Neural progenitor cell (in vitro differentiated cells): Measurements from ENCODE around the gene SNTG2. TPM values are rescaled to one million over a fixed set of nuclear protein-coding genes. Genes with fewer than 3 reads are reported as not detected.

ENCODE experiments used
- DNase-seq: peaks from one replicate; pipeline ENCODE4 v3.0.0-alpha.2; 2016; ENCODE audit warnings: low spot score
- H2AFZ ChIP-seq: fragments of 200-600 bp; sonication (generic); replicated peaks from 2 replicates; pipeline ENCODE4 v1.6.1; 2016; ENCODE audit warnings: antibody characterized with exemption
- H3F3A ChIP-seq: fragments of 200-600 bp; sonication (generic); 2 replicates; pipeline ENCODE4 v1.6.1; 2016; ENCODE audit warnings: antibody characterized with exemption, low read depth
- H3K27ac ChIP-seq: fragments of 200-600 bp; sonication (generic); 2 replicates; pipeline ENCODE4 v1.5.1; 2016; ENCODE audit warnings: mild to moderate bottlenecking
- H3K27me3 ChIP-seq: fragments of 200-600 bp; sonication (generic); 2 replicates; pipeline ENCODE4 v1.6.1; 2016; ENCODE audit warnings: mild to moderate bottlenecking, moderate library complexity
- H3K36me3 ChIP-seq: fragments of 200-600 bp; sonication (generic); 2 replicates; pipeline ENCODE4 v1.5.1; 2016
- H3K4me1 ChIP-seq: fragments of 200-600 bp; sonication (generic); 2 replicates; pipeline ENCODE4 v1.6.1; 2016; ENCODE audit warnings: mixed run types
- H3K4me2 ChIP-seq: fragments of 200-600 bp; sonication (generic); 2 replicates; pipeline ENCODE4 v1.6.1; 2016
- H3K4me3 ChIP-seq: fragments of 200-600 bp; sonication (generic); 2 replicates; pipeline ENCODE4 v1.5.1; 2016
- H3K79me2 ChIP-seq: fragments of 200-600 bp; sonication (generic); 2 replicates; pipeline ENCODE4 v1.6.1; 2016; ENCODE audit warnings: low read depth
- H3K9ac ChIP-seq: fragments of 200-600 bp; sonication (generic); 2 replicates; pipeline ENCODE4 v1.6.1; 2016
- H3K9me3 ChIP-seq: fragments of 200-600 bp; sonication (generic); 2 replicates; pipeline ENCODE4 v1.5.1; 2016; ENCODE audit warnings: low read depth
- H4K20me1 ChIP-seq: fragments of 200-600 bp; sonication (generic); 2 replicates; pipeline ENCODE4 v1.6.1; 2016; ENCODE audit warnings: low read depth
- H3K27ac Mint-ChIP-seq: 3 replicates; pipeline ENCODE4 v1.8.0; 2021; ENCODE audit warnings: mixed read lengths
- H3K27me3 Mint-ChIP-seq: 2 replicates; pipeline ENCODE4 v1.8.0; 2022; ENCODE audit warnings: low read depth, mild to moderate bottlenecking, inconsistent platforms, moderate library complexity, mixed read lengths; ENCODE audit not compliant: insufficient read depth
- H3K36me3 Mint-ChIP-seq: 3 replicates; pipeline ENCODE4 v1.8.0; 2021; ENCODE audit warnings: mixed read lengths
- H3K4me1 Mint-ChIP-seq: 3 replicates; pipeline ENCODE4 v1.8.0; 2021; ENCODE audit warnings: mixed read lengths
- H3K4me3 Mint-ChIP-seq: 3 replicates; pipeline ENCODE4 v1.8.0; 2021; ENCODE audit warnings: mild to moderate bottlenecking, moderate library complexity, mixed read lengths
- H3K9me3 Mint-ChIP-seq: 3 replicates; pipeline ENCODE4 v1.8.0; 2020; ENCODE audit warnings: mixed read lengths
- EZH2 ChIP-seq: fragments of 200-600 bp; sonication (generic); IDR thresholded peaks from 2 replicates; pipeline ENCODE4 v1.6.1; 2017; ENCODE audit warnings: antibody characterized with exemption, mild to moderate bottlenecking, moderate library complexity
- EZH2phosphoT487 ChIP-seq: fragments of 200-600 bp; sonication (generic); IDR thresholded peaks from 2 replicates; pipeline ENCODE4 v1.6.1; 2017; ENCODE audit warnings: antibody characterized with exemption
- total RNA-seq: library from RNA; depleted of rRNA; stranded (reverse); fragments of >200 nt; gene quantifications from 2 replicates; pipeline ENCODE4 v1.2.3, GENCODE V29; 2015; ENCODE audit warnings: low replicate concordance
- TF ChIP-seq, protein P1 (sequence below): fragments of 200-600 bp; sonication (generic); IDR thresholded peaks from 2 replicates; pipeline ENCODE4 v1.5.1; 2017; ENCODE audit warnings: antibody characterized with exemption, mild to moderate bottlenecking

SNTG2 gene
- total RNA-seq, 1 donor from 2014 or later, result 1.1 TPM

- no peaks in the 10 kb centered on the region for H3K27me3 ChIP-seq
- Mint-ChIP-seq H3K4me3 (no peak overlapping the region), H3K4me1 (peaks cover 14% of the 10 kb centered on the region), H3K27me3 (peaks cover 8% of the 10 kb centered on the region), H3K36me3 (no peaks in the 10 kb centered on the region), H3K9me3 (peaks cover 9% of the 10 kb centered on the region), H3K27ac (no peak overlapping the region)
- DNase-seq, result no peak
- no peak overlapping the region for H3K4me2 ChIP-seq
- no peak overlapping the region for H3K27ac ChIP-seq
- no peak overlapping the region for H3K4me3 ChIP-seq
- no peaks in the 10 kb centered on the region for H3K4me1 ChIP-seq
- no peaks in the 10 kb centered on the region for H3K79me2 ChIP-seq
- no peaks in the 10 kb centered on the region for H3K36me3 ChIP-seq
- H2AFZ ChIP-seq, result no peak overlapping the region
- H4K20me1 ChIP-seq, result no peaks in the 10 kb centered on the region
- no peaks in the 10 kb centered on the region for H3F3A ChIP-seq
- no peak overlapping the region for H3K9ac ChIP-seq
- TF ChIP-seq, protein P1, sequence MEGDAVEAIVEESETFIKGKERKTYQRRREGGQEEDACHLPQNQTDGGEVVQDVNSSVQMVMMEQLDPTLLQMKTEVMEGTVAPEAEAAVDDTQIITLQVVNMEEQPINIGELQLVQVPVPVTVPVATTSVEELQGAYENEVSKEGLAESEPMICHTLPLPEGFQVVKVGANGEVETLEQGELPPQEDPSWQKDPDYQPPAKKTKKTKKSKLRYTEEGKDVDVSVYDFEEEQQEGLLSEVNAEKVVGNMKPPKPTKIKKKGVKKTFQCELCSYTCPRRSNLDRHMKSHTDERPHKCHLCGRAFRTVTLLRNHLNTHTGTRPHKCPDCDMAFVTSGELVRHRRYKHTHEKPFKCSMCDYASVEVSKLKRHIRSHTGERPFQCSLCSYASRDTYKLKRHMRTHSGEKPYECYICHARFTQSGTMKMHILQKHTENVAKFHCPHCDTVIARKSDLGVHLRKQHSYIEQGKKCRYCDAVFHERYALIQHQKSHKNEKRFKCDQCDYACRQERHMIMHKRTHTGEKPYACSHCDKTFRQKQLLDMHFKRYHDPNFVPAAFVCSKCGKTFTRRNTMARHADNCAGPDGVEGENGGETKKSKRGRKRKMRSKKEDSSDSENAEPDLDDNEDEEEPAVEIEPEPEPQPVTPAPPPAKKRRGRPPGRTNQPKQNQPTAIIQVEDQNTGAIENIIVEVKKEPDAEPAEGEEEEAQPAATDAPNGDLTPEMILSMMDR, result no peak
- no peak for TF ChIP-seq EZH2phosphoT487
- TF ChIP-seq EZH2, result no peak
- no peaks in the 10 kb centered on the region for H3K9me3 ChIP-seq
These were observed 452.9 kb downstream of the SNTG2 start for GRCh38 chr2:1403565-1403964.

GRCh38 chr2:1405124-1405523, 454.5 kb downstream of the SNTG2 start:
- Histone ChIP-seq H3F3A (no peaks in the 10 kb centered on the region), H3K79me2 (no peaks in the 10 kb centered on the region), H3K4me3 (no peak overlapping the region), H2AFZ (no peak overlapping the region), H3K4me2 (no peak overlapping the region), H3K36me3 (no peaks in the 10 kb centered on the region), H3K9me3 (no peaks in the 10 kb centered on the region), H3K27ac (no peak overlapping the region), H3K9ac (no peak overlapping the region), H3K4me1 (no peaks in the 10 kb centered on the region), H4K20me1 (no peaks in the 10 kb centered on the region), H3K27me3 (no peaks in the 10 kb centered on the region)
- Mint-ChIP-seq H3K36me3 (no peaks in the 10 kb centered on the region), H3K27ac (no peak overlapping the region), H3K4me3 (no peak overlapping the region), H3K27me3 (peaks cover 10% of the 10 kb centered on the region), H3K9me3 (peaks cover 9% of the 10 kb centered on the region), H3K4me1 (peaks cover 14% of the 10 kb centered on the region)
- no peak for DNase-seq
- TF ChIP-seq EZH2phosphoT487 (no peak), EZH2 (no peak)
- TF ChIP-seq, protein P1, result no peak

DNA sequence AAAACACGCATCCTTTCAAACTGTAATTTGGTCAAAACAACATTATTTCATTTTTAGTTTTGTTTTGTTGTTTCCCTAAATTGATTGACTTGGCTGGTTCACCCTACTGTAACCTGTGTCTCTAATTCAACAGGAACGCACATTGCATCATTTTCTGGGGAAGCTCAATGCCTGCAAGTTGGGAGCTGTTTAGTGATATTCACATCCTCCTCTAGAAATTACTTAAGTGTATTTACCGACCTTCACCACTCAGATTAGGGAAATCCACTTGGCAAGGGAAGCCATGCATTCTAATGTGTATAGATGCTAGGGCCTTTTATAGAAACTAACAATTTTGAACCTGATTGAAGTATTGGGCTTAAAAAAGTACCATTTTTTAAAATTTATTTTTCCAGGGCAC, 455.3 kb downstream of the SNTG2 start:
- H3K36me3 ChIP-seq, result no peaks in the 10 kb centered on the region
- no peaks in the 10 kb centered on the region for H4K20me1 ChIP-seq
- no peak overlapping the region for H3K9ac ChIP-seq
- Mint-ChIP-seq H3K9me3 (peaks cover 9% of the 10 kb centered on the region), H3K4me3 (no peak overlapping the region), H3K4me1 (peaks cover 14% of the 10 kb centered on the region), H3K27ac (no peak overlapping the region), H3K36me3 (no peaks in the 10 kb centered on the region), H3K27me3 (peaks cover 10% of the 10 kb centered on the region)
- no peak overlapping the region for H3K4me3 ChIP-seq
- H3F3A ChIP-seq, result no peaks in the 10 kb centered on the region
- TF ChIP-seq EZH2phosphoT487 (no peak), EZH2 (no peak)
- TF ChIP-seq, protein P1, result no peak
- H3K79me2 ChIP-seq, result no peaks in the 10 kb centered on the region
- H3K4me2 ChIP-seq, result no peak overlapping the region
- no peaks in the 10 kb centered on the region for H3K27me3 ChIP-seq
- no peaks in the 10 kb centered on the region for H3K9me3 ChIP-seq
- H3K27ac ChIP-seq, result no peak overlapping the region
- no peaks in the 10 kb centered on the region for H3K4me1 ChIP-seq
- DNase-seq, result no peak
- H2AFZ ChIP-seq, result no peak overlapping the region
